ENCODE results near the gene CRYBA2. TPM values are rescaled to one million over a fixed set of nuclear protein-coding genes. Genes with fewer than 3 reads are reported as not detected.

The CRYBA2 gene
- total RNA-seq = not detected in 3 replicates

DNA sequence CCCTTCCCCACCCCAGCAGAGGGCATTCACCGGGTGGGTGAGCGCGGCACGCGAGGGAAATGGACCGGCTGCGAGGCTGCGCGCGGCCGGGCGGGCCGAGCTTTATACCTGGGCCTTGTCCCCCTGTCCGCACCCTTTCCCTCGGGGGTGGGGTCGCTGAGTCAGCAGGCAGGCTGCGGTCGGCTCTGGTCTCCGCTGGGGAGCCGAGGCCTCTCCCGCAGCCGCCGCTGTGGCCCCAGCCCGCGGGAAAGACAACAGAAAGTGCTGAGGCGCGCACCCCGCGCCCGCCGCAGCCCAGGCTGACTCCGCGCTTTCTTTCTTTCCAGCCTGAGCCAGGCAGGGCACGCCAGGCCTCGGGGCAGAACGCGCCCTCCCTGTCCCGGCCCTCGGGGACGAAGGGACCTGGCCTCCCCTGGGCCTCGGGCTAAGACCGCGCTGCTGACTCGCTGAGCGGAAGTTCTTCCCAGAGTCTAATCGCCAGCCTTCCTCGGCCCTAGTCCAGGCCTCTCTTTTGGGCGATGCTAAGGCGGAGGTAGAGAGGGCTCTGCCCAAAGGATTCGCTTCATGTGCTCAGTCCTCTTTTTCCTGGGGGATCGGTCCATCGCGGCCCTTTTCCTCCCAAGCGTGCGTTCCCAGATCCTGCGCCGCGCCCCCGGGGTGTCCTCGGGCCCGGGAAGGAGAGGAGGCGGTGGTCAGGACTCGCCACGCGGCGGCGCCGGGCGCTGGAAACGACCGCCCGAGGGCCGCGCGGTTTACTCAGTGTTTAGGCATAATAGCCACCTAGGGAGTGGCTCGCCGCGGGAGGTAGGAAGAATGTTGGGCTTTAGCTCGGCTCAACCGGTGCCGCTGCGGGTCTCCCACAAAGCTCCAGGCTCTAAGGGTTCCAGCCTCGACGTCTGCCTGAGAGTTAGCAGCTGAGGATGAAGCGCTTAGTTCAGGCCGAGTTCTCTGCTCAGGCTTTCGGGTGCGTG lies at the start of gene CRYBA2:
Gene CRYBA2, minus strand, starts transcription at position 78 of the 971 bp plus-strand sequence. CDS start 246 bp downstream, outside the sequence.
- TF ChIP-seq, protein P1, sequence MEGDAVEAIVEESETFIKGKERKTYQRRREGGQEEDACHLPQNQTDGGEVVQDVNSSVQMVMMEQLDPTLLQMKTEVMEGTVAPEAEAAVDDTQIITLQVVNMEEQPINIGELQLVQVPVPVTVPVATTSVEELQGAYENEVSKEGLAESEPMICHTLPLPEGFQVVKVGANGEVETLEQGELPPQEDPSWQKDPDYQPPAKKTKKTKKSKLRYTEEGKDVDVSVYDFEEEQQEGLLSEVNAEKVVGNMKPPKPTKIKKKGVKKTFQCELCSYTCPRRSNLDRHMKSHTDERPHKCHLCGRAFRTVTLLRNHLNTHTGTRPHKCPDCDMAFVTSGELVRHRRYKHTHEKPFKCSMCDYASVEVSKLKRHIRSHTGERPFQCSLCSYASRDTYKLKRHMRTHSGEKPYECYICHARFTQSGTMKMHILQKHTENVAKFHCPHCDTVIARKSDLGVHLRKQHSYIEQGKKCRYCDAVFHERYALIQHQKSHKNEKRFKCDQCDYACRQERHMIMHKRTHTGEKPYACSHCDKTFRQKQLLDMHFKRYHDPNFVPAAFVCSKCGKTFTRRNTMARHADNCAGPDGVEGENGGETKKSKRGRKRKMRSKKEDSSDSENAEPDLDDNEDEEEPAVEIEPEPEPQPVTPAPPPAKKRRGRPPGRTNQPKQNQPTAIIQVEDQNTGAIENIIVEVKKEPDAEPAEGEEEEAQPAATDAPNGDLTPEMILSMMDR (IDR thresholded peaks at IDR 0.05; ENCODE audit: unreplicated experiment) = no peak
- Mint-ChIP-seq H3K36me3 (no peaks in the 10 kb centered on the region), H3K27me3 (ENCODE audit: low read depth) (peaks cover 96% of the 10 kb centered on the region), H3K4me1 (peaks cover 9% of the 10 kb centered on the region), H3K27ac (no peak within 1 kb of the TSS), H3K4me3 (no peak within 1 kb of the TSS), H3K9me3 (no peaks in the 10 kb centered on the region)
- DNase-seq (ENCODE audit: low spot score in 2 of 2, unreplicated experiment in 2 of 2) = no peak

GRCh38 chr2:219042750-219043149 lies 49.5 kb upstream of the CRYBA2 start:
- TF ChIP-seq, protein P1 (IDR thresholded peaks at IDR 0.05; ENCODE audit: unreplicated experiment) = no peak
- H3K36me3 Mint-ChIP-seq = no peaks in the 10 kb centered on the region
- H3K9me3 Mint-ChIP-seq = no peaks in the 10 kb centered on the region
- H3K27me3 Mint-ChIP-seq (ENCODE audit: low read depth) = peaks cover 89% of the 10 kb centered on the region
- H3K4me3 Mint-ChIP-seq = no peak overlapping the region
- H3K4me1 Mint-ChIP-seq = peaks cover 1% of the 10 kb centered on the region
- DNase-seq (ENCODE audit: low spot score in 2 of 2, unreplicated experiment in 2 of 2) = no peak
- no peak overlapping the region for H3K27ac Mint-ChIP-seq

DNA sequence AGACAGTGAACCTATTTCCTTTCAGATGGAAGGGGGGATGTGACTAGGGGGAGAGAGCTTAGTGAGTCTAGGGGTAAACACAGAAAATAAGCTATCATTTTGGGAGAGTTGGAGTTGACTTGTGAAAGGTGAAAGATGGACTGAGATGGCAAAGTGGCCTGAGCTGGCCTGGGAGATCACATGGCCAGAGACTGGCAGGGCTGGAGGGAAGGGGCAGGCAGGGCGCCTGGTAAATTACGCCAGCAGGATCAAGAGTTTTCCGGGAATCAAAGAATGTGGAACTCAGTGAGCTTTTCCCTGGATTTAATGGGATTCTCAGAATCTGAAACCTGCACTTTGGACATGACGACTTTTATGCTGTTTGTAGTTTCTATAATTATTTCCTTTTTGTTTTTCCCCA lies 48.9 kb upstream of the CRYBA2 start:
- H3K27ac Mint-ChIP-seq = no peak overlapping the region
- H3K36me3 Mint-ChIP-seq = no peaks in the 10 kb centered on the region
- H3K4me1 Mint-ChIP-seq = peaks cover 1% of the 10 kb centered on the region
- H3K9me3 Mint-ChIP-seq = no peaks in the 10 kb centered on the region
- peaks cover 89% of the 10 kb centered on the region for H3K27me3 Mint-ChIP-seq (ENCODE audit: low read depth)
- no peak for DNase-seq (ENCODE audit: low spot score in 2 of 2, unreplicated experiment in 2 of 2)
- no peak overlapping the region for H3K4me3 Mint-ChIP-seq
- TF ChIP-seq, protein P1 (IDR thresholded peaks at IDR 0.05; ENCODE audit: unreplicated experiment) = no peak

GRCh38 chr2:219041252-219041651 lies 48.0 kb upstream of the CRYBA2 start, which contains the start of gene CFAP65:
TSS of gene CFAP65 (minus strand) at chr2:219041516. CDS start at chr2:219039048, 2,468 bp downstream.
- peaks cover 1% of the 10 kb centered on the region for H3K4me1 Mint-ChIP-seq
- no peaks in the 10 kb centered on the region for H3K9me3 Mint-ChIP-seq
- TF ChIP-seq, protein P1 (IDR thresholded peaks at IDR 0.05; ENCODE audit: unreplicated experiment) = no peak
- H3K4me3 Mint-ChIP-seq = peak within 1 kb of the TSS; percentile 64
- H3K27ac Mint-ChIP-seq = no peak within 1 kb of the TSS
- no peaks in the 10 kb centered on the region for H3K36me3 Mint-ChIP-seq
- peaks cover 90% of the 10 kb centered on the region for H3K27me3 Mint-ChIP-seq (ENCODE audit: low read depth)
- DNase-seq (ENCODE audit: low spot score in 2 of 2, unreplicated experiment in 2 of 2) = no peak

GRCh38 chr2:219038600-219038999 lies 45.4 kb upstream of the CRYBA2 start:
- H3K36me3 Mint-ChIP-seq = no peaks in the 10 kb centered on the region
- H3K27ac Mint-ChIP-seq = no peak overlapping the region
- H3K27me3 Mint-ChIP-seq (ENCODE audit: low read depth) = peaks cover 97% of the 10 kb centered on the region
- peaks cover 1% of the 10 kb centered on the region for H3K4me1 Mint-ChIP-seq
- H3K4me3 Mint-ChIP-seq = no peak overlapping the region
- H3K9me3 Mint-ChIP-seq = no peaks in the 10 kb centered on the region
- DNase-seq (ENCODE audit: low spot score in 2 of 2, unreplicated experiment in 2 of 2) = no peak
- TF ChIP-seq, protein P1 (IDR thresholded peaks at IDR 0.05; ENCODE audit: unreplicated experiment) = no peak
